HG03097 (cell line): ENCODE results near the gene IKZF2.
"Not testable (repeated sequence)": the region's sequence is repeated elsewhere in the genome, so short reads cannot be mapped to it uniquely, and the experiment has no call there.

Experiments used
- ATAC-seq: cut with Tn5 transposase; IDR thresholded peaks from one replicate; pipeline ENCODE4 v1.9.1; 2021; ENCODE audit not compliant: unreplicated experiment, low FRiP score

The IKZF2 gene

DNA sequence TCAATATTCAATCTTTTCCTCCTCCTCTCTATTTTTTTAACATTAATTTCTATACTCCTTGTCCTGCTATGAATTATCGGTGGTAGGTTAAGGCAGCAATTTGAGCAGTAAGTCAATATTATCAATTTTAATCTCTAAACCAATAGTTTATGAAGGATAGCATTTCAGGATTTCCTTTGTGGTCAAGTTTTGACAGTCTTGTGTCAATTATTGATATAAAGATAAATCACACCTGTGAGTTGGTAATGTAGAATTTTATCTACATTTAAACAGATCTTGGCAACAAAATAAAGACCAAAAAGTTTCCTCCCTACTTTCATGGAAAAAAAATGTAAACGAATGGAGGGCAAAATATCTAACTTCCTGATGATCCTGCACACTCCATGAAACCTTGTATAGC, 87.3 kb downstream of the IKZF2 start:
- ATAC-seq: no peak

DNA sequence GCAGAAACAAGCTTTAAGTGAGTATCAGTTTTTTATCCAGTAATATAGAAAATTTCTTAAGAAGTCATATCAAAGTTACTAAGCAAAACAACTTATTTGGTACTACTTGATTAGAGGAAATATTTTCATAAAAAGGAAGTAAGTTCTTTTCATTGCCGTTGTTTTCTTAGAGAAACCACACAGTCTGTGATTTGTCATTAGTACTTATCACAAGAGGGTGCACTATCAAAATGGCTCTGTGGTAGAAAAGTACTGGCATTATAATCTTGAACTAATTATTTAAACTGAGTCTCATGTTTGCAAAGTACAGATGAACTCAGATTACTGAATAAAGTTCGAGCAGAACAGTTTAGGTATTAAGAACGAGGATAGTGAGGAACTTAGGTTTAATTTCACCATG, 93.4 kb downstream of the IKZF2 start:
- ATAC-seq: no peak

DNA sequence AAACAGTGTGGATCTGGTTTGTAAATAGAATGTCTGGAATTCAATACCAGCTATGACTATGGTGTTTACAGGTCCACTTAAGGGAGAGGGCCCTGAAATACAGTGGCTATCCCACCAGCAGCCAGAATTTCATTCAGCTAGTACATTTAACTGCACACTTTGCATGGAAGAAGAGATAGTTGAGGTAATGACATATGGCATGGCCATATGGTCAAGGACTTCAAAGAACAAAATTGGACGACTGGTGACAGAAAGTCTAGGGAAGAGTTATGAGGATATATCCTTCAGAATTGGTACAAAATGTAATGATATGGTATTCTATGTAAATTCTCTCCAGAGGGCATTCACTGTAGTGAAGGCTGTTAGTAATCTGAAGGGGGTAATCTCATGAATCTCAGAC, 105.0 kb downstream of the IKZF2 start:
- no peak for ATAC-seq

DNA sequence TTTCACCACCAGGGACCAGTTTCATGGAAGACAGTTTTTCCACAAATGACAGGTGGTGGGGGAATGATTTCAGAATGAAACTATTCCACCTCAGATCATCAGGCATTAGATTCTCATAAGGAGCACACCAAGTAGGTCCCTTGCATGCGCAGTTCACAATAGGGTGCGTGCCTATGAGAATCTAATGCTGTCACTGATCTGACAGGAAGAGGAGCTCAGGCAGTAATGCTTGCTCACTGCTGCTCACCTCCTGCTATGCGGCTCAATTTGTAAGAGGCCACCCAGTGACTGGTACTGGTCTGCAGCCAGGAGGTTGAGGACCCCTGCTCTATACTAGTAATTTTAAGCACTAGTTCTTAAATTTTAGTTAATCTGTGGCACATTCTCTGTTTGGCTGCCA, 107.8 kb downstream of the IKZF2 start:
- no peak for ATAC-seq

DNA sequence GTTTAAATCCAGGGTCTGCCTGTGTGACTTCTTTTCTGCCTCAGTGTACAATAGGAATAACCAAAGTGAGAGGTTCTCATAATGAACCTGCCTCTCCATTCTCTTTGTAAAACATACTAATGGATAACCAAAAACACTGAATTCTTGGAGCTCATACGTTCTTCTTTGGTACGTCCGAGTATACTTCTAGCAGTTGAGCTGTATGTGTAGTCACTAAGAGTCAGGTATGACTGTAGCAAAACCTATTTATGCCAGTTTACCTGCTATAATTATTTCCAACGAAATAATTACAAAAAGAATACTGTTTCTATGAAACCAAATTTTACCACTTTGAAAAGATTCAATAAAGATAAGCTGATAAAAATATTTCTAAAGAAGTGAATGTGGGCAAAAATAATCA, 109.2 kb downstream of the IKZF2 start:
- no peak for ATAC-seq

DNA sequence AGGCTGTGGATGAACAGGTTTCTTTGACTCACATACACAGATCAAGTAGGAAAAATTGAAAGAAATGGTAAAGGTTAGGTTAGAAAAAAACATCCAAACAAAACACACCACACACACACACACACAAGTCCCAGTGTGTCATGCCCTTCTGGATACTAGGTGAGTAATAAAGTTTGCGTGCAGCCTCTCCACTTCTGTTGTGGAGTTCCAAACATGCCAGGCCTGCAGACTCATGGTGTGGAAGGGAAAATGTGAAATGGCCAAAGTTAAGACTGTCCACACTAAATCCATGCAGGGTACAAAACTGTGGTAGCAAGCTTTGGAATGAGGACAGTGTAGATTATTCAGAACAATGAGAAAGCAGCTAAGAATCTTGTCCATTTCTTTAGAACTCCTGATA, 114.6 kb downstream of the IKZF2 start:
- no peak for ATAC-seq

DNA sequence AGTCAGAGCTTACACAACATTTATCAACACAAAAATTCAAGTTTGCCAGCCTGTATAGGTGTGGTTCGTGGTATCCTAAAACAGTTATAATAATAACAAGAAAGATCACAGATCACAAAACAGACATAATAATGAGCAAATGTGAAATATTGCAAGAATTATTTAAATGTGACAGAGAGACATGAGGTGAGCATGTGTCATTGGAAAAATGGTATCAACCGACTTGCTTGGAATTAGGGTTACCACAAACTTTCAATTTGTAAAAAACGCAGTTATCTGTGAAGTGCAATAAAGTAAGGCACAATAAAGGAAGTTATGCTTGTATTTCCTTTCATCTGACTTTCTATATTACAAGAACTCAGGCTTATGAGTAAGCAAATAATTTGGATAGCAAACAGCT, 116.8 kb downstream of the IKZF2 start:
- ATAC-seq: no peak

DNA sequence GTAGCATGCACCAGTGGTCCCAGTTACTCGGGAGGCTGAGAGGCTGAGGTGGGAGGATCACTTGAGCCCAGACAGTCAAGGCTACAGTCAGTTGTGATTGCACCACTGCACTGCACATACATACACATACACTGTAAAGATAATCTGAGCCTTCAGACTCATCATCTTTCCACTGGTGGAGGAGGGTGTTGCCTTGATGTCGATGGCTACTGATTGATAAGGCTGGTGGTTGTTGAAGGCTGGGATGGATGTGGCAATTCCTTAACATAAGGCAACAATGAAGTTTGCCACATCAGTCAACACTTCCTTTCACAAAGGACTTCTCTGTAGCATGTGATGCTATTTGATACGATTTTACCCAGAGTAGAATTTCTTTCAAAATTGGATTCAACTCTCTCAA, 118.8 kb downstream of the IKZF2 start:
- no peak for ATAC-seq

DNA sequence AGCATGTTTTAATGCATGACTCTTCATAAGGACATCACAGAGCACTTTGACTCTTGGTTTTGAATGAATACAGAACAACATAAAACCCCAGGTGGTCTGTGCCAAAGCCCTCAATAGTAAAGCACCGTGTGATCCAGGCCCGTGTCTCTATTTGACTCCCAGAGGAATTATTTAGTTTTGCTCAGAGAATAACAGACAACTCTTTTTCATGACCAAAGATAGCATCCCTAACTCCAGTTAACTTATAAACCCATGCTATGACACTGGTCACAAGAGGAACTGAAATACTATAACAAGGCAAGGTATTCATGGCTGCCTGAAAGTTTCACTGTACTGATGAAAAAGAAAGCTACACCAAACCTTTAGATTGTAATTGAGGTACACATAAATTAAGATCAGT, 128.4 kb downstream of the IKZF2 start:
- ATAC-seq: peak; percentile 68

DNA sequence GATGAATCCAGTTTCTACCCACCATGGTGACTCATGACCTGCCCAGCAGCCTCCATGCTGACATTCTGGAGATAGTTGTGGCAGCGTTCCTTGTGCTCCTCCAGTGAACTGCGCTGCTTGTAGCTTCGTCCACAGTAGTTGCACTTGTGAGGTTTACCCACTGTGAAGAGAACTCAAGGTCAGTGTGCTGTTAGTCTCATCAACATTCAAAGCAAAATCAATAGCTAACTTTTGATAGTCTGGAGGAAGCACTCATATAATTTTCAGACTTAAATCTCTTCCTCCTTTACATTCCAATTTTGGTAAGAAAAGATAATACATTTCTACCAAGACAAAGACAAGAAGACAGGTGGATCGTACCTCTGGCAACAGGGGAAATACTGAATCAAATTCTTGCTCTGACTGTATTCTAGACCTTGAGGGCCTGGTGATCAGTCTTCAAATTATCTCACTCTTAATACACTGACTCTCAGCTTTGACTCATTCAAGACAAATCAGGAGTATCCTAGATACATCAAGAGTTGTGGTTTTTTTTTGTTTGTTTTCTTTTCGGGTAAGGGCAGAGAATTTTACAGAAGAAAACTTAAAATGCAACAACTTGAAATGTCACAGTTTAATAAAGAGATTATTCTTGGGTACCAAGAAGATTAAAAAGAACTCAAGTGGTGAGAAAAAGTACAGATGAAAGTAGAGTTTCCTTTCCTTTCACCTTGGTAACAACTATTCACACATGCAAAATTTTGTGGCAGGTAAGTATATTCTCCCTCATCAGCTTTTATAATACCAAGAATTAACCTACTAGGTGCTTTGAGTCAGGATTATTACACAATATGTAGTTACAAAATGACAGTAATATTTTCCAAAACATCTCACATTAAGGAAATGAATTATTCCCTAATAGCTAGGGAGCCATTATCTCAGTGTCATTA, 129.2 kb downstream of the IKZF2 start:
- peak; percentile 74 for ATAC-seq

DNA sequence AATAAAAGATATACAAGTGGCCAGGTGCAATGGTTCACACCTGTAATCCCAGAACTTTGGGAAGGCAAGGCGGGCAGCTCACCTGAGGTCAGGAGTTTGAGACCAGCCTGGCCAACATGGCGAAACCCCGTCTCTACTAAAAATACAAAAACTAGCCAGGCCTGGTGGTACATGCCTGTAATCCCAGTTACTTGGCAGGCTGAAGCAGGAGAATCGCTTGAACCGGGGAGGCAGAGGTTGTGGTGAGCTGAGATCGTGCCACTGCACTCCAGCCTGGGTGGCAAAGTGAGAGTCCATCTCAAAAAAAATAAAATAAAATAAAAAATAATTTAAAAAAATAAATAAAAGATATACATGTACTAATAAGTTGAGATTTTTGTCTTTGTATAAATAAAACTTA, 130.5 kb downstream of the IKZF2 start:
- not testable (repeated sequence) for ATAC-seq

DNA sequence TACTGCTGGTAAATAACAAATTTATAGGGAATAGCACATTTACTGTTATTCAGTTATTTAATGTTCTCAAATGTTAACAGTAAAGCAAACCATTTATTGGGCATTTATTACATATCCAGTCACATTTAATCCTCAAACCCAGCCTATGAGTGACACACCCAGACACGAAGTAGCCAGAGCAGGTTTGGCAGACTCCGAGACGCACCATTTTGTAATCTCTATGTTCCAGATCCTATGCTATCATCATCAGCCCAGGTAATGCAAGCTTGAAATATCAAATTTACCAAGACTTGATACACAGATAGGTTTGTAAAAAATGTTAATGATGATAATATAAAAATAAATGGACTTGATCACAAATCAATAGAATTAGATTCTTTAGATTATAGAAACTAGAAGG, 131.1 kb downstream of the IKZF2 start:
- ATAC-seq: no peak

DNA sequence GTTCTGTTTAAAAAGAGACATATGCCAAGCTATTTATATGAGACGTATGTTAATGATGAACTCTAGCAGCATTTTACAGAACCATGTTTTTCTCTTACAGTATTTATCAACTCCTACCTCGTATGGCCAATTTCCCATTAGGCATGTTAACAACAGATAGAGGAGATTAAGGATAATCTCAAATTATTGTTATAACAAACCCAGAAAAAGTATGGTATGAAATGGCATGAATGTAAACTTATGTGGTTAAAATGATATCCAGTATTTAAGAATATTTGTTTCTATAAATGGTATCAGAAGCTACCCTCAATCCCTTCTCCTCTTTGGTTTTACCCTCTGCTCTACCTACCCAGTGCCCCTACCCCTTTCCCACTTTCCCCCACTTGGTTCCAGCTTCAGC, 132.0 kb downstream of the IKZF2 start:
- no peak for ATAC-seq

DNA sequence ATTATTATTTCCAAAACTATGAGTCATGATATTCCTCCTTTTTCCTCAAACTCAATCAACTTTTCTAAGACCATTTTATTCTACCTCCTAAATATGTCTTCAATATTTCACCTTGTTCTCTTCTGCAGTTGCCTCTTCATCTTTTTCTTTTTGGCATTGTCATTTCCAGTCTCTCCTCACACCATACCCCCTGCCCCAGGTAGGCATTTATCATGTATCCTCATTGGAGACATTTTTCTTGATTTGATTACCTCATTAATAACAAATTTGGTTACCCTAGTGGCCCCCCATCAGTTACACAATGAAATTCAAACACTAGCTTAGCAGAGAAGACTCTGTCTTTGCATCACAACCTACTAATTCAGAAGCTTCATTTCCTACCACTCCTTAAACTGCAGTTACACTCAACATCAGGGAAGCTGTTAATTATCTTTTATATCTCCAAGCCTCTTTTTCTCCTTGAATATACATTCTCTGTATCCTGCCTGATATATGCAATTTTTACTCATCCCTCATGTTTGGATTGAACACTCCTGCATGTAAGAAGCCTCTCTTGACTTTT, 133.0 kb downstream of the IKZF2 start:
- ATAC-seq: no peak

DNA sequence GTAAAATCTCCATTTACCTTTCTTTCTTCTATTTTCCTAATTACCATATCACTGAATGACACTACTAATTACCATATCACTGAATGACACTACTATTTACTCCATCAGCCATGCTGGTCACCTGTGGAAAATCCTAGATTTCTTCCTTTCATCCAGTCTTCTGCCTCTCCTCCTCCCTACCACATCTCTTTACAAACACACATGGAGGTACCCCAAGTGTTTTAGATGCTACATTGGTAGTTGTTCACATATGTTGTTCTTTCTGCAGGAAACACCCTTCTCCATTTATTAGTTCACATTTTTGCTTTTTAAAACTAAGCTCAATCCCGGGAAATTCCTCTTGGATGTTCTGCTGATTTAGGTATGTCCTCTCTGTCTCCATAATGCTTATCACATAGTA, 134.0 kb downstream of the IKZF2 start:
- ATAC-seq: no peak

DNA sequence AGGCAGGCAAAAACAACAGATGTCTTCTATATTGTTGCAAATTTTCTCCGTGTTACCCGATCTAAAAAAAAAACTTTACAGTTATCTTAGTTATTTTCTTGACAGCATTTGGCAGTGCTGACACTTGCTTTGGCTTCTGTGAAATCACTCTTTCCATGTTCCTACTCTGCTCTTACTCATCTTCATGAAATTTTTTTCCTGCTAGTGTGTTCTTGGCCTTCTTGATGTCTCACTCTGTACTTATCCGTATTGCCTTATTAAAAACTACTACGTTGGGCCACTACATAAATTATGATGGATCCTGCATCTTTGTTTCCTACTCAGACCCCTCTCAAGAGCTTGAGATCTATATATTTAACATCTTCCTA, 134.4 kb downstream of the IKZF2 start:
- no peak for ATAC-seq

DNA sequence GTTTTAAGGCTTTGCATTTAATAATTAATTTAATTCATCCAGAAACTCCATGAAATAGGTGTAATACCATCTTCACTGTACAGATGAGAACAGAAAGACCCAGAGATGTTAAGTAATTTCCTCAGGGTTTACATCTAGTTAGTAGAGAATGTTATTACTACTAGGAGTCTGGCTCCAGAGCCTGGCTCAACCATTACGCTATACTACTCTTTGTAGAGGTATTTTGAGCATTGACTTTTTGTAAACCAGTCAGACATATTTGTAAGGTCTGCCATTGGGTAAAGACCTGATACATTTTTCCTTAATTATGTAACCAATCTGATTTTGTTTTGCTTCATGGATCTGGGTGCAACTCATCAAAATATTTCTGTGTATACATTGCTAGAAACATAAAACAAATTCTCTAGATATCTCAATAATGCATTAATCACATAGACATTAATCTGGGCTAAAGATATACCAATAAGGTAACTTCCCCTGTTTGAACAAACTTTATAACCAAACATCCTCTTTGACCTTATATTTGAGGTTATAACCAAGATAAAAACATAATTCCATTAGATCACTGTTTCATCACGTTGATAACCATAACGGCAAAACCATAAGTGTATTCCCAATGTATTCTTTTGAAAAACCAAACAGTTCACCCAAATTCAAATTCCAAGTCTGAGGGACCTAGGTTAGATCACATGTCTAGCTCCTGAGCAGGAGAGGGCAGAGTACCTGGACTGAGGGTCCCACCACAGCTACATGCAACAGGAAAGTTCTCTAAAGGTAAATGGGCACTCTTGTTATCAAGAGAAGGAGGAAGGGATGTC, 135.0 kb downstream of the IKZF2 start:
- ATAC-seq: peak; percentile 42

DNA sequence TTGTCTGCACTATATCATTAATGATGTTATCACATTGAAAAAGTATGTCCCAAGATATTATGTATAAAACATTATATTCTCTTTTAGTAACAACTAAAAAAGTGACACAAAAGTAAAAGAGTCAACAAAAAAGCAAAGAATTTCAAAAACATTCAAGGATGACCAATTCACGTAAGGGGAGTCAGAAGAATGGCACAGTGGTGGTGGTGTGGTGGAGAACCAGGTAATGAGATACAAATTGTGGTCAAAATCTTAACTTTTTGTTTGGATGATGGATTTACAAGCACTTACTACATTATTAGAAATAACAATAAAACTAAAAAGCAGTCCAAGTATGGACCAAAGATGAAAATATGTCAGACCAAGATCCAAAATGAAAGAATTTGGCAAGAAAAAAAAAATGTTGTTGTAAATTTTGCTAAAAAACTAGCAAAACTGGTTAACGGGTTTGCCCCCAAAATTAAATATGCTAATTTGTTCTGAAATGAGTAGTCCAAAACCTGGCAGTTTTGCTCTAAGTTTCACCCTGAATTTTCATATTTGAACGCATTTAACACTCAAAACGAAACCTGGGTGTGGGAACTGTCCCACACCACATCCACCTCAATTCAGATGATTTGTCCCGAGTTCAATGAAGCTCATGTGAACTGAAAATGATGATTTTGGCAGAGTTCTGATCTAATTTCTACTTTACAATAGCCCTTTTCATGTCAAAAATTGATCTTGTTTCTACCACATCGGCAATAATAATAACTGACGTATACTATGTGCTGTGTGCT, 135.8 kb downstream of the IKZF2 start:
- ATAC-seq: peak; percentile 66

DNA sequence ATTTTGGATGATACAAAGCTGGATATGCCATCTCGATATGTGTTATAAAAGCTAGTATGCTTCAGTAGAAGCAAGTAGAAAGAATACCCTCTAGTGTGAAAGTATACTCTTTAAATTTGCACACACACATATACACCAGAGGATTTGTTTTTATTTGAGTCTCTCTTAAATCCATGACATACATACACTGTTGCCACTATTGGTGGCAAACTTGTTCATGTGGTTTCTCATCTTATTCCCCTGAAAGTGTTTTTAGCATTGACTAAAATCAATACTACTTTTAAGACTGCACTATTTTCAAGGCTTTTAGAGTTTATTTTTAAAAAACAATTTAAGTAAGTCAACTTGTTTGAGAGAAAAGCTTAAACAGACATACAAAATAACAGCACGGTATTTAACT, 137.4 kb downstream of the IKZF2 start:
- no peak for ATAC-seq

DNA sequence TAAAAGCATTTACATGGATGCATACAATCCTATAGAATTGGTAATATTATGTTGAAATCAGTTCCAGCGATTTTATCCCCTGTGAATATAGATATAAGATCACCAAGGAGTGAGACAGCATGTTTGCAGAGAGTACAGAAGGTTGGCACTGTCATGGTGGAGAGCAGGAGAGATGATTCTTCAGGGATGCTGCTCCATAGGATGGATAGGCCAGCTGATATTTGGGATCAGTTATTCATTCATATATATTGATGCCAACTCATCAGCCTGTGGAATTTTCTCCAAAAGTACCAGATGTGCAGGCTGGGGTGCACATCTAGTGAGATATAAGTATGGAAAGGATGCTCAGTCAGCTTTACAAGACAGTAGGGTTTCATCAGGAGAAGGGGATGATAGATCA, 139.9 kb downstream of the IKZF2 start:
- no peak for ATAC-seq
